ENCODE measurements around the gene TAF1B. TPM values are rescaled to one million over a fixed set of nuclear protein-coding genes. Genes with fewer than 3 reads are reported as not detected.

TAF1B gene
- total RNA-seq, 1 donor from 2014 or later = 58.5 TPM

DNA sequence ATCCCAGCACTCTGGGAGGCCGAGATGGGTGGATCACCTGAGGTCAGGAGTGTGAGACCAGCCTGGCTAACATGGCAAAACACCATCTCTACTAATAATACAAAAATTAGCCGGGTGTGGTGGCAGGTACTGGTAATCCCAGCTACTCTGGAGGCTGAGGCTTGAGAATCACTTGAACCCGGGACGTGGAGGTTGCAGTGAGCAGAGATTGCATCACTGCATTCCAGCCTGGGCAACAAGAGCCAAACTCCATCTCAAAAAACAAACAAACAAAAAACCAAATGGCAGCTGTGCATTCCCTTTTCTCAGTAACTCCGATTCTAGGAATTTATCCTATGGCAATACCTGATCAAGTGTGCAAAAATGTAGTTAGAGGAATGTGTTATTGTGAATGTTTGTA is 103.5 kb downstream of the TAF1B start:
- Histone ChIP-seq H3K4me1 (peaks cover under 1 to 5% of the 10 kb centered on the region in 2 donors), H3K36me3 (no peaks in the 10 kb centered on the region), H3K27ac (no peak overlapping the region), H3K4me3 (no peak overlapping the region), H3K9me3 (no peaks in the 10 kb centered on the region), H3K27me3 (no peaks in the 10 kb centered on the region)
- DNase-seq (ENCODE audit: low spot score in 2 of 2) = no peak
- intact Hi-C loops (cut with DNase I) = no loop called here
- TF ChIP-seq, protein P1, sequence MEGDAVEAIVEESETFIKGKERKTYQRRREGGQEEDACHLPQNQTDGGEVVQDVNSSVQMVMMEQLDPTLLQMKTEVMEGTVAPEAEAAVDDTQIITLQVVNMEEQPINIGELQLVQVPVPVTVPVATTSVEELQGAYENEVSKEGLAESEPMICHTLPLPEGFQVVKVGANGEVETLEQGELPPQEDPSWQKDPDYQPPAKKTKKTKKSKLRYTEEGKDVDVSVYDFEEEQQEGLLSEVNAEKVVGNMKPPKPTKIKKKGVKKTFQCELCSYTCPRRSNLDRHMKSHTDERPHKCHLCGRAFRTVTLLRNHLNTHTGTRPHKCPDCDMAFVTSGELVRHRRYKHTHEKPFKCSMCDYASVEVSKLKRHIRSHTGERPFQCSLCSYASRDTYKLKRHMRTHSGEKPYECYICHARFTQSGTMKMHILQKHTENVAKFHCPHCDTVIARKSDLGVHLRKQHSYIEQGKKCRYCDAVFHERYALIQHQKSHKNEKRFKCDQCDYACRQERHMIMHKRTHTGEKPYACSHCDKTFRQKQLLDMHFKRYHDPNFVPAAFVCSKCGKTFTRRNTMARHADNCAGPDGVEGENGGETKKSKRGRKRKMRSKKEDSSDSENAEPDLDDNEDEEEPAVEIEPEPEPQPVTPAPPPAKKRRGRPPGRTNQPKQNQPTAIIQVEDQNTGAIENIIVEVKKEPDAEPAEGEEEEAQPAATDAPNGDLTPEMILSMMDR (IDR thresholded peaks at IDR 0.05) = no peak

DNA sequence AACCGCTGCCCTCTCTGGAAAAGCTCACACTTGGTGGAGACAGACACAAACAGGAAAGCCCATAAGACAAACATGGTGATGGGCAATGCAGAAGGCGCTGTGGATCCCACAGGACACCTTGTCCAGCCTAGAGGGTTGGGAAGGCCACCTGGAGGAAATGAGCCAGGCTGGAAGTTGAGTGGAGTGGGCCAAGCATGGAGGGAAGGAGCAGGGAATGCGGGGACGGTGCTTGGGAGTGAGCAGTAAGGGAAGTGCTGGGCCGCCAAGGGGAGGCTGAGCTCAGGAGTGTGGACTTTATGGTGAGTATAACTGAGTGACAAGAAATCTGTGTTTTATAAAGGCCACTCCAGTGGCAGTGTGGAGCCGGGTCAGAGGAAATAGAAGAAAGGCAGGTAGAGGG is 105.4 kb downstream of the TAF1B start:
- Histone ChIP-seq H3K4me3 (no peak overlapping the region), H3K27me3 (no peaks in the 10 kb centered on the region), H3K9me3 (no peaks in the 10 kb centered on the region), H3K36me3 (no peaks in the 10 kb centered on the region), H3K27ac (no peak overlapping the region), H3K4me1 (peaks cover 4 to 10% of the 10 kb centered on the region in 2 donors)
- intact Hi-C loops (cut with DNase I) = no loop called here
- TF ChIP-seq, protein P1 (IDR thresholded peaks at IDR 0.05) = no peak
- DNase-seq (ENCODE audit: low spot score in 2 of 2) = no peak

DNA sequence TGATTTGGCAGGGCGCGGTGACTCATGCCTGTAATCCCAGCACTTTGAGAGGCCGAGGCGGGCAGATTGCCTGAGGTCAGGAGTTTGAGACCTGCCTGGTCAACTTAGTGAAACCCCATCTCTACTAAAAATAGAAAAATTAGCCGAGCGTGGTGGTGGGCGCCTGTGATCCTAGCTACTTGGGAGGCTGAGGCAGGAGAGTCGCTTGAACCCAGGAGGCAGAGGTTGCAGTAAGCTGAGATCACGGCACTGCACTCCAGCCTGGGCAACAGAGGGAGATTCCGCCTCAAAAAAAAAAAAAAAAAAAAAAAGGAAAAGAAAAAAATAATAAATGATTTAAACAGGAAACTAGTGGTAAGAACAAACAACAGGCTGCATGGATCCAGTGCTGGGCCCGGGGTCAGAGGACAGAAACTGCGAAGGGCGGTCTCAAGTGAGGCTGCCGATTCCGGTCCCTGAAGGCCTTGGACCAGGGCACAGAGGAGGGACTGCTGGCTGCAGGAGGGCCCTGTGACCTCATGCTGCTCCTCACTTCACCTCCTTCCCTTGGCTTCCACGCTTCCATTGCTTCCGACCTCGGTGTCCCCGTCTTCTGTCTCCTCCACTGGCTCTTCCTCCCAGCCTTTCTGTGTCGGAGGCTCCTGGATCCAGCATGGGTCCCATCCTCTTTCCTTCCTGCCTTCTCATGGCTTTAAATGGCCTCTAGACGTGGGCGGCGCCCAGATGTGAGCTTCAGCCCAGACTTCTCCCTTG is 106.1 kb downstream of the TAF1B start:
- Histone ChIP-seq H3K27me3 (no peaks in the 10 kb centered on the region), H3K36me3 (no peaks in the 10 kb centered on the region), H3K4me1 (peaks cover 4 to 10% of the 10 kb centered on the region in 2 donors), H3K9me3 (no peaks in the 10 kb centered on the region), H3K4me3 (no peak overlapping the region), H3K27ac (no peak overlapping the region)
- TF ChIP-seq, protein P1 (IDR thresholded peaks at IDR 0.05) = no peak
- no peak for DNase-seq (ENCODE audit: low spot score in 2 of 2)
- intact Hi-C loops (cut with DNase I) = no loop called here

DNA sequence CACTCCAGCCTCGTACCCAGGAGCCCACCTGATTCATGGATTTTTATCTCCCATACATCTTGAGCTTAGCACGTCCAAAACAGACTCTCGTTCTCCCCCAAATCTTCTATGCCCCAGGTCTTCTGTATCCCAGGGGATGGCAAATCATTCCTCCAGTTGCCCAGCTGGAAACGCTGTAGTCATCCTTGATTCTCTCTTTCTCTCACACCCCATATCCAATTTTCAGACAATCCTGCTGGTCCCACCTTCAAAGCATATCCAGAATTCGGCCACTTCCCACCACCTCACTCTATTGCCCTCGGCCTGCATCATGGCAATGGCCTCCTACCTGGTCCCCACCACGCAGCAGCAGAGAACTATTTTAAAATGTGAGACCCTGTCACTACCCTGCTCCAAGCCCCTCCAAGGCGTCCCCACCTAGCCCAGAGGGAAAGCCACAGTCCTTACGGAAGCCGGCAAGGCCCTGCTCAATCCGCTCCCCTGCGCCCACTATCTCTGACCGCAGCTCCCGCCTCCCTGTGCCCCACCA is 106.8 kb downstream of the TAF1B start:
- H3K36me3 ChIP-seq = no peaks in the 10 kb centered on the region
- no peak for DNase-seq (ENCODE audit: low spot score in 2 of 2)
- intact Hi-C loops (cut with DNase I) = loop anchor here (2.0 kb wide), 2 partner anchors 35 to 107 kb away; partner anchors contain the start of gene TAF1B
- no peaks in the 10 kb centered on the region for H3K9me3 ChIP-seq
- no peak overlapping the region for H3K4me3 ChIP-seq
- TF ChIP-seq, protein P1 (IDR thresholded peaks at IDR 0.05) = no peak
- no peak overlapping the region for H3K27ac ChIP-seq
- peaks cover 4 to 10% of the 10 kb centered on the region in 2 donors for H3K4me1 ChIP-seq
- no peaks in the 10 kb centered on the region for H3K27me3 ChIP-seq

DNA sequence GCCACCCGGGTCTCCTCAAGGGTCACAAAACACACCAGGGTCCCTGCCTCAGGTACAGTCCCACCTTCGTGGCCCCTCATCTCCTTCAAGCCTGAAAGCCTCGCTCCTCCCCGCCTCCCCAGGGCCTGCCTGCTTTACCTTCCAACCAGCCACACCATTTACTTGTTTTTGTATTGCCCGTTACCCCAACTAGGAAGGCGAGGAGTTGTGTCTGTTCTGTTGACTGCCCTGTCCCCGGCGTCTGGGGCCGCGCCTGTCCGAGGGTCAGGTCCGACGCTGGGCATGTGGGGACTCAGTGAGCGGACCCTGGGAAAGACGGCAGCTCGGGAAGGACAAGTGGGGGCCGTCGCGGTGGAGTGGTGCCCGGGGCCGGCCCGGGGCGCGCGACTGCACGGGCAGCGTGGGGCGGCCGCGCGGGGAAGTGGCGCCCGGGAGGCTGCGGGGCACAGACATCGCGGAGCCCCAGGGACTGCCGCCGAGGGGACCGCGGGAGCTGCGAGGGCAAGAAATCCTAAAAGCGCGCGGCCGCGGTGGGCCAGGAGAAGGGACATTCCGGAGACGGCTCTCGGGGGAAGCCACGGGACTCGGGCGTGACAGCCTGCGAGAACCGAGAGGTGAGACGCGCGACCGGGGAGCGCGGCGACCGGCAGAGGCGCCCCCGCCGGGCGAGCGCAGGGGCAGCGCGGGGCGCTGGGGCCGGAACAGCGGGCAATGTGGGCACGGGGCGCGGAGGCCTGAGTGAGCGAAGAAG is 107.4 kb downstream of the TAF1B start:
- TF ChIP-seq, protein P1 (IDR thresholded peaks at IDR 0.05) = no peak
- H3K27ac ChIP-seq = no peak overlapping the region
- peak overlapping the region; percentile 85 to 96 for H3K4me3 ChIP-seq
- no peaks in the 10 kb centered on the region for H3K36me3 ChIP-seq
- peak in 1 of 2 donors; percentile 70 for DNase-seq (ENCODE audit: low spot score in 2 of 2)
- H3K4me1 ChIP-seq = peaks cover 4 to 10% of the 10 kb centered on the region in 2 donors
- intact Hi-C loops (cut with DNase I) = loop anchor here (1.0 to 2.0 kb wide), 3 partner anchors 34 to 108 kb away; partner anchors contain the start of gene TAF1B
- H3K9me3 ChIP-seq = no peaks in the 10 kb centered on the region
- H3K27me3 ChIP-seq = no peaks in the 10 kb centered on the region

Measured in ascending aorta (tissue), 2 donors.